HUES48 (cell line): Measurements from ENCODE around the gene MIS18A.

Experiments used
- H3K27ac ChIP-seq: one replicate; pipeline ENCODE4 v1.7.0; 2013; ENCODE audit warnings: low read depth, low read length, inconsistent platforms
- H3K27me3 ChIP-seq: 2 replicates; pipeline ENCODE4 v1.6.1; 2013; ENCODE audit warnings: mild to moderate bottlenecking, low read length; ENCODE audit not compliant: control insufficient read depth, insufficient read depth
- H3K36me3 ChIP-seq: 2 replicates; pipeline ENCODE4 v1.6.1; 2013; ENCODE audit warnings: low read length; ENCODE audit not compliant: control insufficient read depth, insufficient read depth
- H3K4me1 ChIP-seq: 2 replicates; pipeline ENCODE4 v1.6.1; 2013; ENCODE audit warnings: mild to moderate bottlenecking, low read length; ENCODE audit not compliant: control insufficient read depth, insufficient read depth
- H3K4me3 ChIP-seq: 2 replicates; pipeline ENCODE4 v1.5.1; 2013; ENCODE audit warnings: mild to moderate bottlenecking, low read depth, low read length
- H3K9ac ChIP-seq: 2 replicates; pipeline ENCODE4 v1.6.1; 2013; ENCODE audit warnings: mild to moderate bottlenecking, low read depth, low read length, moderate library complexity
- H3K9me3 ChIP-seq: 2 replicates; pipeline ENCODE4 v1.6.1; 2013; ENCODE audit warnings: low read length; ENCODE audit not compliant: control insufficient read depth, insufficient read depth

The MIS18A gene

GRCh38 chr21:32278518-32279376 lies at the start of gene MIS18A:
MIS18A (minus strand) TSS chr21:32279049; CDS start chr21:32279014, 35 bp downstream.
- Histone ChIP-seq H3K27ac (peak within 1 kb of the TSS; percentile 76), H3K4me1 (peaks cover 11% of the 10 kb centered on the region), H3K36me3 (peaks cover 12% of the 10 kb centered on the region), H3K4me3 (peak within 1 kb of the TSS; percentile 91), H3K27me3 (no peaks in the 10 kb centered on the region), H3K9me3 (no peaks in the 10 kb centered on the region), H3K9ac (peak within 1 kb of the TSS; percentile 68)

GRCh38 chr21:32328595-32328994 lies 49.7 kb upstream of the MIS18A start:
- H3K4me1 ChIP-seq, result peaks cover 7% of the 10 kb centered on the region; the same call in 1 of the 2 replicates
- peaks cover 93% of the 10 kb centered on the region for H3K36me3 ChIP-seq
- no peaks in the 10 kb centered on the region for H3K9me3 ChIP-seq
- no peak overlapping the region for H3K27ac ChIP-seq
- no peak overlapping the region for H3K4me3 ChIP-seq
- H3K9ac ChIP-seq, result no peak overlapping the region
- no peaks in the 10 kb centered on the region for H3K27me3 ChIP-seq

- Histone ChIP-seq H3K27ac (no peak overlapping the region), H3K27me3 (no peaks in the 10 kb centered on the region), H3K4me1 (peaks cover under 1% of the 10 kb centered on the region; the same call in 1 of the 2 replicates), H3K4me3 (no peak overlapping the region), H3K9ac (no peak overlapping the region), H3K36me3 (peaks cover 98% of the 10 kb centered on the region), H3K9me3 (no peaks in the 10 kb centered on the region)
These were observed 46.9 kb upstream of the MIS18A start for GRCh38 chr21:32325706-32326105.

- H3K27me3 ChIP-seq, result no peaks in the 10 kb centered on the region
- H3K4me3 ChIP-seq, result no peak overlapping the region
- H3K27ac ChIP-seq, result no peak overlapping the region
- H3K9ac ChIP-seq, result no peak overlapping the region
- H3K9me3 ChIP-seq, result no peaks in the 10 kb centered on the region
- no peaks in the 10 kb centered on the region for H3K4me1 ChIP-seq
- peaks cover 100% of the 10 kb centered on the region for H3K36me3 ChIP-seq
These were observed 43.8 kb upstream of the MIS18A start for GRCh38 chr21:32322676-32323075.

- Histone ChIP-seq H3K27ac (no peak overlapping the region), H3K4me1 (no peaks in the 10 kb centered on the region), H3K27me3 (no peaks in the 10 kb centered on the region), H3K36me3 (peaks cover 100% of the 10 kb centered on the region), H3K9me3 (no peaks in the 10 kb centered on the region), H3K4me3 (no peak overlapping the region), H3K9ac (no peak overlapping the region)
These were observed 43.3 kb upstream of the MIS18A start for GRCh38 chr21:32322103-32322502.

- Histone ChIP-seq H3K36me3 (peaks cover 100% of the 10 kb centered on the region), H3K27ac (no peak overlapping the region), H3K4me3 (no peak overlapping the region), H3K4me1 (no peaks in the 10 kb centered on the region), H3K9me3 (no peaks in the 10 kb centered on the region), H3K9ac (no peak overlapping the region), H3K27me3 (no peaks in the 10 kb centered on the region)
These were observed 42.6 kb upstream of the MIS18A start for GRCh38 chr21:32321480-32321879.

- no peaks in the 10 kb centered on the region for H3K9me3 ChIP-seq
- no peak overlapping the region for H3K4me3 ChIP-seq
- H3K36me3 ChIP-seq, result peaks cover 100% of the 10 kb centered on the region
- H3K4me1 ChIP-seq, result no peaks in the 10 kb centered on the region
- no peaks in the 10 kb centered on the region for H3K27me3 ChIP-seq
- H3K9ac ChIP-seq, result no peak overlapping the region
- no peak overlapping the region for H3K27ac ChIP-seq
These were observed 41.9 kb upstream of the MIS18A start for GRCh38 chr21:32320726-32321125.

- Histone ChIP-seq H3K4me3 (no peak overlapping the region), H3K36me3 (peaks cover 99% of the 10 kb centered on the region), H3K9me3 (no peaks in the 10 kb centered on the region), H3K4me1 (no peaks in the 10 kb centered on the region), H3K27ac (no peak overlapping the region), H3K9ac (no peak overlapping the region), H3K27me3 (no peaks in the 10 kb centered on the region)
These were observed 41.2 kb upstream of the MIS18A start for GRCh38 chr21:32320059-32320458.

GRCh38 chr21:32319012-32319411 lies 40.2 kb upstream of the MIS18A start:
- Histone ChIP-seq H3K4me1 (no peaks in the 10 kb centered on the region), H3K27ac (no peak overlapping the region), H3K9me3 (no peaks in the 10 kb centered on the region), H3K9ac (no peak overlapping the region), H3K4me3 (no peak overlapping the region), H3K27me3 (no peaks in the 10 kb centered on the region), H3K36me3 (peaks cover 99% of the 10 kb centered on the region)

GRCh38 chr21:32317726-32318125 lies 38.9 kb upstream of the MIS18A start:
- peaks cover 99% of the 10 kb centered on the region for H3K36me3 ChIP-seq
- no peaks in the 10 kb centered on the region for H3K4me1 ChIP-seq
- H3K27ac ChIP-seq, result no peak overlapping the region
- no peaks in the 10 kb centered on the region for H3K9me3 ChIP-seq
- no peak overlapping the region for H3K9ac ChIP-seq
- no peak overlapping the region for H3K4me3 ChIP-seq
- H3K27me3 ChIP-seq, result no peaks in the 10 kb centered on the region

- Histone ChIP-seq H3K27me3 (no peaks in the 10 kb centered on the region), H3K36me3 (peaks cover 99% of the 10 kb centered on the region), H3K27ac (no peak overlapping the region), H3K4me3 (no peak overlapping the region), H3K9me3 (no peaks in the 10 kb centered on the region), H3K9ac (no peak overlapping the region), H3K4me1 (no peaks in the 10 kb centered on the region)
These were observed 37.7 kb upstream of the MIS18A start for GRCh38 chr21:32316361-32317215.
